ENCODE results near the gene POLA2.
"Not testable (repeated sequence)": the region's sequence is repeated elsewhere in the genome, so short reads cannot be mapped to it uniquely, and the experiment has no call there.

Gene POLA2, protein sequence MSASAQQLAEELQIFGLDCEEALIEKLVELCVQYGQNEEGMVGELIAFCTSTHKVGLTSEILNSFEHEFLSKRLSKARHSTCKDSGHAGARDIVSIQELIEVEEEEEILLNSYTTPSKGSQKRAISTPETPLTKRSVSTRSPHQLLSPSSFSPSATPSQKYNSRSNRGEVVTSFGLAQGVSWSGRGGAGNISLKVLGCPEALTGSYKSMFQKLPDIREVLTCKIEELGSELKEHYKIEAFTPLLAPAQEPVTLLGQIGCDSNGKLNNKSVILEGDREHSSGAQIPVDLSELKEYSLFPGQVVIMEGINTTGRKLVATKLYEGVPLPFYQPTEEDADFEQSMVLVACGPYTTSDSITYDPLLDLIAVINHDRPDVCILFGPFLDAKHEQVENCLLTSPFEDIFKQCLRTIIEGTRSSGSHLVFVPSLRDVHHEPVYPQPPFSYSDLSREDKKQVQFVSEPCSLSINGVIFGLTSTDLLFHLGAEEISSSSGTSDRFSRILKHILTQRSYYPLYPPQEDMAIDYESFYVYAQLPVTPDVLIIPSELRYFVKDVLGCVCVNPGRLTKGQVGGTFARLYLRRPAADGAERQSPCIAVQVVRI

DNA sequence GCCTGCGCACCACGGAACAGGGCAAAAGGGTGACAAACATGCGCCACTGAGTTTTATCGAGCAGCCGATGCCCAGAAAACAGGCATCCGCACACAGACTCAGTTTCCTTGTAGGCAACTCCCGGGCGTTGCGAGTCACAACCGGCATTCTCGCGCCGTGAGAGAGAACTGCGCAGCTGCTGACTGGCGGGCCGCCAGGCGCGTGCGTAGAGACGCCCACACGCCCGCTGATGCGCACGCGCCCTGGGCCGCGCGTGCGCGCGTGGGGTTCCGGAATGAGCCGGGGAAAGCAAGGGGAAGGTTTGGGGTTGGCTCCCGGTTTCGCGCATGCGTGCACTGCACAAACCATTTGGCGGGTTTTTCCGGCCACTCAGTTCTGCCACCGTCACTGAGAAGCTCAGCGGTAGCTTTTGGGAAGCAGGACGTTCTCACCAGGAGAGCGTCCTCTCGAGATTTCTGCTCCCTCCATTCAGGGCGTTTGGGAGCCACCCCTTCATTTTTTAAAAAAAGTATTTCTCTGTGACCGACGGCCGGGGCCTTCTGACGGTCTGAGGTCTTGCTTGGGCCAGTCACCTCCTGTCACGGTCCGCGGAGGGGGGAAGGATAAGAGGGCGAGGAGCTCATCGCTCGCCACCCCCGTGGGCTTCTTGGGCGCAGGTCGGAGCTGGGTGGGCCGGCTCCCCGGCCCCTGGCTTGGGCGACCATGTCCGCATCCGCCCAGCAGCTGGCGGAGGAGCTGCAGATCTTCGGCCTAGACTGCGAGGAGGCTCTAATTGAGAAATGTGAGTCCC is at the start of gene POLA2:
POLA2 (plus strand) TSS at position 372 of the 790 bp plus-strand sequence; CDS start at position 703, 331 bp downstream.
- peak; percentile 99 for DNase-seq (ENCODE audit: low spot score)

- no peak for DNase-seq (ENCODE audit: low spot score)
Measured at GRCh38 chr11:65212226-65212801, 49.4 kb upstream of the POLA2 start.

DNA sequence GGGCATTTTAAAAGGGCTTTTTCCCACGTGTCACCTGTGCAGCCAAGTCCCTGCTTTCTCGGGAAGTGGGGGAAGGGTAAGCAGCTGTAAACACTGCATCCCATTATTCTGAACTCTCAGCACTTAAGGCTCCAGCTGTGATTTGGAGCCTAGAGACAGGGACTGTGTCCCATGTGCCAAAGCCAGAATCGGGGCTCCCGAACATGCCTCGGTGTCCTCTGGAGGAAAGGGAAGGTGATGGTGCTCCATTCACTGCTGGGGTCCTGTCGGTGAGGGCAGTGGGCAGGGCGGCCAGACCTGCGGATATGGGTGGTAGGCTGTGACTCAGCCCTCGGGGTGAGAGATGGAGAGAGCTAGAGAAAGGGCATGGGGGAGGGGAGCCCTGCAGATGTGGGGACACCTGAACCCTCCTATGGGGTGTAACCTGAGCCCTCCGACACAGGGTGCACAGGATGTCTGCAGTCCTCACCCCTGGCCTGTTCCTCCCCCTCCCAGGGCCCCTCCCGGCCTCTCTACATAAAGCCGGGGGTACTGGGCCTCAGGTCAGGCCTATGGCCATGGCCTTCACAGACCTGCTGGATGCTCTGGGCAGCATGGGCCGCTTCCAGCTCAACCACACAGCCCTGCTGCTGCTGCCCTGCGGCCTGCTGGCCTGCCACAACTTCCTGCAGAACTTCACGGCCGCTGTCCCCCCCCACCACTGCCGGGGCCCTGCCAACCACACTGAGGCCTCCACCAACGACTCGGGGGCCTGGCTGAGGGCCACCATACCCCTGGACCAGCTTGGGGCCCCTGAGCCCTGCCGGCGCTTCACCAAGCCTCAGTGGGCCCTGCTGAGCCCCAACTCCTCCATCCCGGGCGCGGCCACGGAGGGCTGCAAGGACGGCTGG is 48.2 kb upstream of the POLA2 start:
- no peak for DNase-seq (ENCODE audit: low spot score)

- DNase-seq (ENCODE audit: low spot score) = no peak
Measured at GRCh38 chr11:65214212-65214845, 47.4 kb upstream of the POLA2 start.

- no peak for DNase-seq (ENCODE audit: low spot score)
Measured at GRCh38 chr11:65215441-65216076, 46.2 kb upstream of the POLA2 start.

- no peak for DNase-seq (ENCODE audit: low spot score)
Measured at GRCh38 chr11:65216830-65217229, 44.9 kb upstream of the POLA2 start.

GRCh38 chr11:65217441-65218423 is 44.0 kb upstream of the POLA2 start:
- no peak for DNase-seq (ENCODE audit: low spot score)

DNA sequence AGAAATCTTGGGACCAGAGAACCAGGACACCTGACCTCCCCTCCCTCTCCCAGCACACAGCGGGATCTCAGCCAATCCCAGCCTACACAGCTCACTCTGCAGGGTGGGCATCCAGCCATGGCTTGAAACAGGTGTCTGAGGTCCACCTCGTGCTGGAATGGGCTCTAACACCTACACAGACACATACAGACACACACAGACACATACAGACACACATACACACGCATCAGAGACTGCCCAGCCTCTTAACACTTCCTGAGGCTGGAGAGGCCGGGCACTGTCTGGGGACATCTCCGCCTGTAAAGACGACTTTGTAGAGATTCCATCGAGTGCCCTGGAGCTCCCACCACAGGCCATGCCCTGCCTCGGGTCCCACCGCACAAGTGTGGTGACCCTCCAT is 43.3 kb upstream of the POLA2 start:
- no peak for DNase-seq (ENCODE audit: low spot score)

GRCh38 chr11:65219930-65220213 is 41.9 kb upstream of the POLA2 start:
- no peak for DNase-seq (ENCODE audit: low spot score)

GRCh38 chr11:65221026-65221425 is 40.7 kb upstream of the POLA2 start:
- no peak for DNase-seq (ENCODE audit: low spot score)

DNA sequence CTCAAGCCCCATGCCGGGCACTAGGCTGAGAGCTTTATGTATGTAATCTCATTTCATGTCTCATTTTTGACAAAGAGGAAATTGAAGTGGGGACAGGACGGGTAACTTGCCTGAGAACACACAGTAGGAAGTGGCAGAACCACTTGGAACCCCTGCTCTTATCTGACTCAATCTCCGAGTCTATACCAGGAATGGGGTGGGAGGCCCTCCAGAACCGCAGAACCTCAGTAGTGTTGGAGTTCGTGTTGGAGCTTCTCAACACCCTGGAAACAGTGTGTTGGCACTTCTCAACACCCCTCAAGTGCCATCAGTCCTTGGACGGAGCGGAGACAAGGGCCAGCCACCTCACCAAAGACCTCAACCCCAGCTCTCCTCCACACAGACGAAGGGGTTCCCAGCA is 38.8 kb upstream of the POLA2 start:
- no peak for DNase-seq (ENCODE audit: low spot score)

- no peak for DNase-seq (ENCODE audit: low spot score)
Measured at GRCh38 chr11:65224930-65225278, 36.9 kb upstream of the POLA2 start.

GRCh38 chr11:65225279-65226102 is 36.3 kb upstream of the POLA2 start:
- DNase-seq (ENCODE audit: low spot score) = peak; percentile 38

- no peak for DNase-seq (ENCODE audit: low spot score)
Measured at GRCh38 chr11:65226103-65226442, 35.7 kb upstream of the POLA2 start.

DNA sequence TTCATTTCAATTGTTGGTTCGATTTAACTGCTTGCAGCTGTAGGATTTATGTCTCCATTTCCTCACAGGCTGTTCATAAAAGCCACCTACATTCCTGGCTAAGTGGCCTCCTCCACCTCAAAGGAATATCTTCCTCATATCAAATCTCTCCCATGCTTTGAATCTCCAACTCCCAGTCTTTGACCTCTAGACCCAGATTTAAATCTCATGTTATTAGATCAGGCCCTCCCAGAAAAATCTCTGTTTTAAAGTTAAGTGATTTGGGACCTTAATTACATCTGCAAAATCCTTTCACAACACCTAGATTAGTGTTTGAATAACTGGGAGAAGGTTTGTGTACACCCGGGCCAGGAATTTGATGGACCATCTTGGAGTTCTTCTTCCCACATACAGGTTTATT is 33.9 kb upstream of the POLA2 start:
- no peak for DNase-seq (ENCODE audit: low spot score)

DNA sequence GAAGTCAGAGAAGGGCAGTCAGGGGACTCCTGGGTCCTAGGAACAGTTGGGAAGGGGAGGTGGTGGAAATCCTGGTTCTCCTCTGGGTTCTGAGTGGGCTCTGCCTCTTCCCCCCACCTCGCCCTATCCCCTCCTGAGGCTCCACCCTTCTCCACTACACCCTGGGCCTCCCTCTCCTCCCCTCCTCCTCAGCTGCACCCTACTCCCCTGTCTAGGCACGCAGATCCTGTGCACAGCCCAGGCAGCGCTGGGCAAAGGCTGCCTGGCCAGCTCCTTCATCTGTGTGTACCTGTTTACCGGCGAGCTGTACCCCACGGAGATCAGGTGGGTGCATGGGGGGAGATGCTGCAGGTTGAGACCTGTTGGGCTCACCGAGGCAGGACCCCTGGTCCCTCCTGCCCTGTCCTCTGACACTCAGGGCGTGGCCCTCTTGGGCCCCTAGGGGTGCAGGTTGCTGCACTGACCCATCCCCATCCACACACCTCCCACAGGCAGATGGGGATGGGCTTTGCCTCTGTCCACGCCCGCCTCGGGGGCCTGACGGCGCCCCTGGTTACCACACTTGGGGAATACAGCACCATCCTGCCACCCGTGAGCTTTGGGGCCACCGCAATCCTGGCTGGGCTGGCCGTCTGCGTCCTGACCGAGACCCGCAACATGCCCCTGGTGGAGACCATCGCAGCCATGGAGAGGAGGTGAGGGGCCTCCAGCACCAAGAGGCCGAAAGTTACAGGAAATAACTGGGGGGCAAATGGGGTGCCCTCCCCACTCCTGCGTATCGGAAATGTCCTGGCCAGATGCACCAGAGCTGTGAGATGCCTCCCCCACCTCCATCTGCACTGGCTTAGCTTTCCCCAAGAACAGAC is 25.3 kb upstream of the POLA2 start:
- DNase-seq (ENCODE audit: low spot score) = no peak

- not testable (repeated sequence) for DNase-seq (ENCODE audit: low spot score)
Measured at GRCh38 chr11:65238302-65238701, 23.5 kb upstream of the POLA2 start.

DNA sequence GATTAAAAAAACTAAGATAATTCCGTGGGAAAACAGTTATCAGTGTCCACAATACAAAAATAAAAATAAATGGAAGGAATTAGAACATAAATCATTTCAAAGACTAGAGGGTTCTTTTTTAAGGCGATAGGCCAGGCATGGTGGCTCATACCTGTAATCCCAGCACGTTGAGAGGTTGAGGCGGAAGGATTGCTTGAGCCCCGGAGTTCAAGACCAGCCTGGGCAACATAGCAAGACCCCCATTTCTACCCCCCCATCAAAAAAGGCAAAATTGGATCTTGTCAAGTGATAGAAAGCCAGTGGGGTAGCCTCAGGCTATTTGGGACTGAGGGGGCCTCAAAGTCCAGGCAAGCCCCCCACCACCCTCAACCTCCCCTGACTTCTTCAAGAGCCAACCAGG is 20.6 kb upstream of the POLA2 start:
- no peak for DNase-seq (ENCODE audit: low spot score)

All from COLO829 (cell line).